Activated CD4-positive, CD25-positive, alpha-beta regulatory T cell treated with anti-CD3 and anti-CD28 coated beads, Interleukin-2, amount 50 U/mL, for 16 hours (primary cell): ENCODE measurements around the gene IL1RAPL1.

ENCODE experiments used
- DNase-seq: peaks from one replicate; pipeline ENCODE4 v3.0.0-alpha.2; 2020; ENCODE audit warnings: low read depth, low spot score

Gene IL1RAPL1

DNA sequence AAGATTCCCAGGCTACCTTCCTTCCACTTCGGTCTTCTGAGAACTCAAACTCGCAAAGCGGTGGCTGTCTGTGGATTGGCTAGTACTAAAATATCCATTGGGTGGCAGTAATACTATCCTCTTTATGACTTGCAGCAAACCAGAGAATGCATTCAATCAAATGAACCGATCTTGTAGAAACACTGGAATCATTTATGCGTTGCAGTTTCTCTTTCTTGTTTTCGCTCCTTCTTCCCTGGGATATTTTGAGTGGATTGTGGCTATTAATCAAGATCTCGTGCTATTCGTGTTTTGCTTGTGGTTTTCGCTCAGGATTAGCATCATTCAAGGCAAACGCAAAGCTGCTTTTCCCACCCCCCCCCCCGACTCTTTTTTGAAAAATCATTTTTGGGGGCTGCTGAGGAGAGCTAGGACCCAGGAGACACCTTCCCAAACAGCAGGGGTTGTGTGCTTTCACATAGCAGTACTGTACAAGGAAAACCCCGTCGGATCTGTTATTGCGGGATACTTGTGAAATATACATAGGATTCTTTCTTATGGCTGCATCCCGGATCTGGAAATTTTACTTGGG, at the start of gene IL1RAPL1:
TSS of gene IL1RAPL1 (plus strand) at position 466 of the 571 bp plus-strand sequence.
- DNase-seq = no peak

DNA sequence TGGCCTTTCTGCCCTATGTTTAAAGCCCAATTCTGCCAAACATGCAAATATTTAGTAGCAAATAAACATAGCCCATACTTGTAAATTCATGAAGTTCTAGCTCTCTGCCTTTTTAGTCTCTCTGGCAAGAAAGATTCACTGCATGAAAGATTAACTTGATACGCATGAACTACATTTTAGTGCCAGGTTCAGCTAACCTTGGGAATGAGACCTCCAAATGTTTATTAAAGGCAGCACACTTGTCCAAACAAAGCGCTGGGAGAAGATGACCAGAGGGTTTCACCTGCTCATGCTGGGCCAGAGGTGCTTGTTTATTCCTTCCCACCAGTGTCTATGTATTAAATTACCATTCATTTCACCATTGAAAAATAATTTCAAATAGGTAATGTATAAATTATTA, 44.5 kb upstream of the IL1RAPL1 start:
- DNase-seq = no peak

DNA sequence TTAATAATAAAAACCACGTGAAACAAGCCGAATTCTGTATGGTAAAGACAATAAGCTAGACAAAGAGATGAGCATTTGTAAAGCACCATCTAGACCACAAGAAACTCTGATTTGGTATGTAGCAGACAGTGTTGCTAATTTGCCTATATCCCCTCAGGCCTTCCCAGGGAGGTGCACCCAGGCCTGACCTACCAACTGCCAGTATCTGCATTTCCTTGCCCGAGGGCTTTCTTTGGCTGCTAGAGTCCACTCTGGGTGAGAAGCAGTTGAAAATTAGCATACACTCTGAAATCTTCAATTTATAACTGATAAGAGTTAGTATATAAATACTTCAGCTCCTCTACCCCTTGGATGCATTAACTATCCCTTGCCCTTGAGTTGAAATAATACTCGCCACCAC, 37.4 kb upstream of the IL1RAPL1 start:
- DNase-seq = no peak

DNA sequence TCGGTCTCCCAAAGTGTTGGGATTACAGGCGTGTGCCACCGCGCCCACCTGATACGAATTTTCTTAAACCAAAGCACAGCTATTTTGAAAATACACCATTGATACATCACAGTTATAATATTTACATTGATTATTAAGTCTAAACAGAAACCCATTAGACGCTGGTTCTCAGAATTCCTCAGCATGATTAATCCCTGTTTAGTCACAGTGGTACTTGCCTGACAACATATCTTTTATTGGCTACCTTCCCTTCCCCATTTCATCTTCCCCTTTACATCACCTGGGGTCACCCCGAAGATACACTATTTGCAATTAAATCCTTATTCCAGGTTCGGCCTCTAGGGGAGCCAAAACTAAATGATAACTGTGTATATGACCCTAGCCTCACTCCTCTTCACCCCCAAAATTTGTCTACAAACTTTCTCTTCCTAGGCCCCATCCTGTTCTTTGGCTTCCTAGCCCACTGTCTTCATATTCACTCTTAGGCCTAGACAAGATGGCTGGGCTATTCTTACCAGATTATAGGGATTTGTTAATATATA, 36.8 kb upstream of the IL1RAPL1 start:
- no peak for DNase-seq

DNA sequence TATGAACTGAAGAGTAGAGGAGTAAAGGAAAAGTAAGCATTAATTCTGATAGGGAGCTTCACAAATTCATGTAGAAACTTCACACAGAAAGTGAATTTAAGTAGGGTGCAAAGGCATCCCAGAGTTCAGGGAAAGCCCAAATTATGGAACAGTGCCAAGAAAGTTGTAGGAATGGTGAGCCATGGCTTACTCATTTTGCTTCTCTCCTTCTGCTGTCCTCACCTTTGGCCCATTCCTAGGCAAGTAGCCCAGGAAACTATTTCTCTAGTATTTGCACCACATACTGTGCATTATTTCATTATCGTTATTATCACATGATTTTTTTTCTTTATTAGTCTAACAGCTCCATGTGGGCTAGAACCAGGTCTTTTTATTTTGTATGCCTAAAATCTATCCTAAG, 34.9 kb upstream of the IL1RAPL1 start:
- DNase-seq = no peak

DNA sequence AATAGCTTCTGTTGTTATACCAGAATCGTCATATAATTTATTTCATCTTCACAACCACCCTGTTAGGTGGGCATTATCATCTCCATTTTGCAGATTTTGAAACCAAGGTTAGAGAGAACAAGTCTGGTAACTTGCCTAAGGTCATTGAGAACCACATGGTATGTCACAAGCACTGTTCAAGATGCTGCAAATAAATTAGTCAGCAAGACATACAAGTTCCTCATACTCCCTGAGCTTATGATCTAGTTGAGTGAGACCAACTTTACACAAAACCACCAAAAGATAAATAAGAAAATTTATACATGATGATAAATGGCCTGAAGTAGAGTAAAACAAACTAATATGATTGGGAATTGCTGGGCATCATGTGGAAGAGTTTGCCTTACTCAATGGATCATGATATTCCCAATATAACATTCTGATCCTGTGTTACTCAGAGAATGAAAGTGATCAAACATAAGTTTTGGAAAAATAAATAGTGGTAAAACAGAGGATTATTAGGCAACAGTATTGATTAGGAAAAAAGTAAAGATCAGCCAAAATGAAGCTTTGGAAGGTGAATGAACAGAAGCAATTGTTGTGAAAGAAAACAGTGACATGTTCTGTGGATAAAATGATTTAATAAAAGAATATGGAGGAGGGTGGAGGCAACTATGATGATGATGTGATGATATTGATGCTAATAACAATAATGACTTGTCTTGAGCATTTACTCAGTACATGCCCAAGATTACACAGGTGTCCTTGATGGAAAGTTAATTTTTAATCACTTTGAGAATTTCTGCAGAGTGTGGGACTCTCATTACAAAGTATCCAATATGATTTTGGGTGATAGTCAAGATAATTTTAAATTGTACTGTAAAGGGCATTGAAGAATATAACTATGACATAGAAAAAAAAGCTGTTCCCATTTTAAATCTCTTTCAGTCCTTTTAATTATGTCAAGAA, 34.1 kb upstream of the IL1RAPL1 start:
- DNase-seq = no peak

DNA sequence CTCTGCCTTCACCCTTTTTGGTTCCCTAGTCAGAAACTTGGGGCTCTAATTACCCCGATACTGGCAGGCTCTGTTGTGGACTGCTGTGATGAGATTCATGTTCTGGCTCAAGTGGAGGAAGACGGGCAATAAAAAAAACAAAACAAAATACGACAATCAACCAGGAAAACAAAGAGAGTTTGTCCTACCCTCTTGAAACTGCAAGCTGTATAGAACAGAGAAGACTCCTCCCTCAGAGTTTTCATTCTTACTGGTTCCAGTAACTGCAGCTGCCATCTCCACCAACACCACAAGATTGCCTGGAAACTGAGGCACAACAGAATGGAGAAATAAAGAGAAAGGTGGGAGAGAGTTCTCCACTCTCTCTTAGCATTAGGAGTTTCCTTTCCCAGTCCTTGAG, 11.1 kb upstream of the IL1RAPL1 start:
- DNase-seq = no peak

DNA sequence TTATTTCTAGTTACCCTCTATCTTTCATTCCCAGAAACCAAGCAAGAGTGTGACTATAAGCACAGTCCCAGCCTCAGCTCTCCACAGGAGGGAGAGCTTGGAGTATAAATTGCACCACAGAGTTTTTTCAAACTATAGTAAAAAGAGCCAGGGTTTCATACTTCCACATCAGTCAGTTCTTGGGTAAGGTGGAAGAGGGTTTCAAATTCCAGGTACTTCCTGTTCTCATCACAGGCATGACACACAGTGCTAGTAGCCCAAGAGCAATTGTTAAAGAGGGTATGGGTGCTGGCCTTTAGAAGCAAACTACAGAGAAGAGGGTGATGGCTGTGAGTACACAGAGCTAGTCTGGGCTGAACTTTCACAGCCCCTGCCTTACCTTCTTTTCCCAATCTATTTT, 5.7 kb upstream of the IL1RAPL1 start:
- DNase-seq = no peak

DNA sequence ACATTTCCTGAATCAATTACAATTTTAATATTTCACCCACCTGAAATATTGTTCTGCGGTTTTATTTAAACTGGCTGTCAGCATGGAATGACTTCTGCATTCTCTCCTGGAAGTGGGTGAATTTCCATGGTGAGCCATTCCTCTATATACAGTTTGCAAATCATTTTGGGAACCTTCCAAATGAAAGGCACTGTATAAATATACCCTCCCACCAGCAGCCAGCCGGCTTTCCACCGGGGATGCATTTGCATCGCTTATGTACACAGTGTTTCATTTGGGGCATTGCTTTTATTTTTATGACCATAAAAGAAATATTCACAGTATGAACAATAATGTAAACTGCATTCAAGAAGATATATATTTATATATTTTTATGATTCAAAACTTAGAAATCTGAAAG, 4.7 kb upstream of the IL1RAPL1 start:
- DNase-seq = no peak

DNA sequence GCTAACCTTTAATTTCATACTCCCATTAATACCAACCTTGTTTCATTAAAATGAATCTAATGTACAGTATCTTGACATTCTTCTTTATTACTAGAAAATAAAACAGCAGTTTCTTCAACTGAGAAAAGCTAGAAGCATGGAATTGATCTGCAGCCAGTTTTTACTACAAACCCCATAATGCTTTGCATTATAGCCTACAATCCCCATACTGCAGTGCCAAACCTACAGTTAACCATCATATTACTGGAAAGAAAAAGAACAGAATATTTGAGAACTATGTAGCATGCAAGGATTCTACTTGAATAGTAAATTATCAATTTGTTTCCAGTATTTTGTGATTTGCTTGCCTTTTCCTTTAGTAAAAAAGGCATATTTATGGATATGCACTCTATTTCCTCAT, 3.2 kb upstream of the IL1RAPL1 start:
- DNase-seq = no peak

DNA sequence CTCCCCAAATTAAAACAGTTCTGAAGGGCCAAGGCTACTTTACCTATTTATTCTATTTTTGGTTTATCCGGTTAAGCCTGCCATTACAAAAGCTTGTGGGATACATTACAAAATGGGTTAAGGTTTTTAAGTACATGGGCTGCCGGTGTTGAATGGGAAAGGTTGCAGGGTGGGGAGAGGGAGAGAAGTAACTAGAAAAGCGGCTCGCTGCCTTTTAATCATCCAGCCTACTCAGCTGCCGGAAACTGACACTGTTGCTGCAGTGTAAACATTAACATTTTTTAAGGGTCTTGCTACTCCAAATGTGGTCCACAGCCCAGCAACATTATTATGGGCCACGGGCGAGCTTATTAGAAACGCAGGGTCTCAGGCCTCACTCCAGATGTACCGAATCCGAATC, 1.5 kb upstream of the IL1RAPL1 start:
- no peak for DNase-seq

DNA sequence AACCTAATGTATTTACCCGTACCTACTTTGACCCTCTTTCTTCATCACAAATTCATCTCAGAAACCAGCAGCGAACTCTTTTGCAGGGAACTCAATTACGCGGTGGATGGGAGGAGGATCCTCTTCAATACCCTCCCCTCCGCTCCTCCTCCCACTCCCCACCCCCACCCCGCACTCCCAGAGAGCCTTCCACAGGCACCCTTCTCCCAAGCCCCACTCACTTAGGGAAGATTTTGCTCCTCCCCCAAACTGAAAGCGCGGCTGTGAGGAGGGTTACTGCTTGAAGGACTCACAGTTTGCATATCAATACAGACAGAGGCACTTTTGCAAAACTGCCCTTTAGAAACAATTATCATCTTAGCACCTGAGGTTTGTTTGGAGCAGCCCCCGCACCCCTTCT, 960 bp upstream of the IL1RAPL1 start:
- DNase-seq = no peak

DNA sequence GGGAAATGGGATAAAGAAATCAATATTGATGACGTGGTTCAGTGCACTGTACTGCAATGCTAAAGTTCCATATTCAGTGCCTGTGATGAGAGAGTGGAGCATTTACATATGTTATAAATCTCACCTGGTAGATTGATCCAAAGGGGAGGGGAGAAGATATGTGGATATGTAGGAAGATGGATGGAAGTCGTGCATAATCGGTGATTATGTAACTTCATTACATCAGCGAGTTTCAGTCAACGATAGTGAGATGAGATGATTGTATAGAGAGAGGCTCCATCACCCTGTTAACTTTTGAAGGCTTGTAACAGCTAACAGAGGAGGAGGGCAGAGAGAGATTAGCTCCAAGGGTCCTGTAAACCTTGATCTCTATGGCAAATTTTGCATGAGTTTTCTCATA, 1.8 kb downstream of the IL1RAPL1 start:
- DNase-seq = no peak

DNA sequence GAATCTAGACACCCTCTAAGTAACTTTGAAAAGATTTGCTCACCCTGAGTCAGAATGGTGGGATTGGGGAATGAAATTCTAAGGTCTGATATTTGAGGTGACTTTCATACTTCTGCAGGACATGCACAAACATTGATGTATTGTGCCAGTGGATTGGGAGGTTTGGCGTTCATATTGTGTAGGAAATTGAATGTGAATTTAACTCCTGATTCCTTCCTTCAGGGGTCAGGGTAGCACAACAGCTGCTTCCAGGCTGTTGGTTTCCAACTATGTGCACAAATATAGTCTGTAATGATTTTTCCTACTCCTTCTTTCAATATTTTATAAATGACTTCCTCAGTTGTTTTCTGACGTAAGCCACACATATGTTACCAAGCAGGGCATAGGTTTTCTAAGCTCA, 3.1 kb downstream of the IL1RAPL1 start:
- DNase-seq = no peak

DNA sequence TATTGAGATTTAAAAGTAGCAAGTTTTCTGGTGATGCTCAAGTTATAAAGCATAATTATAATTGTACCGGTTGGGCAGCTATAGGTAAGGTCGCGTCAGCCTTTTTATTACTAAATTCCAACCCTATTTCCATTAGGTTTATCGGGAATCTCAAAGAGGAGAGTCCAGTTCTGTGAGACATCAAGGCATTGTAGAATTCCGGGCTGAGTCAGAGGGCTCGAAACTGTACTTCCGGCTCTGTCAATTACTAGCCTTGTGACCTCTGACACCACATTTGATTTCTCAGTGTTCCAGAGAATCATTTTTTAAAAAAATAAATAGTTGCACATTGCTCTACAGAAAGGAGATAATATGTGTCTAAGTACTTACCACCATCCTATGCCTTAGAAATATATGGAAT, 4.3 kb downstream of the IL1RAPL1 start:
- DNase-seq = no peak

DNA sequence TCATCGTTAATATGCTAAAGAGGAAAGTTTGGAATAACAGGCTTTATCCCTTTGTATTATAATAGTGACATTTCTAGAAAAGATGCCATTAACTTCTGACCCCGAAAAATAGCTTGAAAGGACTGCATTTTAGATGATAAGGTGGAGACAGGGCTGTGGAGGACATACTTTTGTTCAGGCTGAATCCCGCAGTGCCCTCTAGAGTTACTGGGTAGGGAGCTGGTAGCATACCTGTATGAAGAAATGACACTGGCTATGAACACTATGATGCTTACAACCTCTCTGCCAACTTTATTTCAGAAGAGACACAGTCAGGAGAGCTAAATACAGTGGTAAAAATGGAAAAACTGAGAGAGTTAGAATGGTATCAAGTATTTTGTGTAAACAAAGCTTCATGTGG, 8.1 kb downstream of the IL1RAPL1 start:
- DNase-seq = no peak

DNA sequence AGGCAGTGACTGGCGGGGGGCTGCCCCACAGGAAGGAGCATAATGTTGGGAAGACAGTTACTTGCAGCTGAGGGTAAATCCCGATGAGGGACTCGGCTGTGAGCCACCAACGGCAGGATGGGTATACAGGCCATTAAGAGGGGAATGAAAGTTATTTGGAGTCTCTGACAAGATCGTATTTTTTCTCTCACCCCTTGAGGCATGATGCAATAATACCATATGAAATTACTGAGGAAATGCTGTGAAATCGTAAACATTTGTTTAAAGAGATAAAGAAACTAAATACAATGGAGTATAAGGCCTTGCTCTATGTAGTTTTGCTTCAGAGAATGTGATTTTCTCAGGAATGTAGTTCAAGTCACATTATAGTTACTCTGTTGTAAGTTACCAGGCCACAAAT, 12.7 kb downstream of the IL1RAPL1 start:
- DNase-seq = no peak

DNA sequence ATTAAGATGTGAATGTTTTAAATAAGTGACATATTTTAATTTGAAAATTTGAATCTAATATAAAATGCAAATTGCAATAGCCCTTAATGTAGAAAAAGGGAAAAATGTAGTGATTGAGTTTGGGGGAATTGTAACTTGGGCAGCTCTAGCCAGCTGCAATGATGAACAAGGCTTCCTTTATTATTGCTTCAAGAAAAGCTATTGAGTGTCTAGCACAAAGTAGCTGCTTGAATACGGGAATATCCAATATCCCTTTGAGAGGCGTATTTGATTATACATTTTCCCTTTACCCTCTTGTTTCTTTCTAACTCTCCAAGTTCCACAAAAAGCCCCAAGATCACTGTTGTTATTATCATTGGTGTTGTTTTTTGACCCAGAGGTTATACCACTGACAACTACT, 21.8 kb downstream of the IL1RAPL1 start:
- DNase-seq = no peak

DNA sequence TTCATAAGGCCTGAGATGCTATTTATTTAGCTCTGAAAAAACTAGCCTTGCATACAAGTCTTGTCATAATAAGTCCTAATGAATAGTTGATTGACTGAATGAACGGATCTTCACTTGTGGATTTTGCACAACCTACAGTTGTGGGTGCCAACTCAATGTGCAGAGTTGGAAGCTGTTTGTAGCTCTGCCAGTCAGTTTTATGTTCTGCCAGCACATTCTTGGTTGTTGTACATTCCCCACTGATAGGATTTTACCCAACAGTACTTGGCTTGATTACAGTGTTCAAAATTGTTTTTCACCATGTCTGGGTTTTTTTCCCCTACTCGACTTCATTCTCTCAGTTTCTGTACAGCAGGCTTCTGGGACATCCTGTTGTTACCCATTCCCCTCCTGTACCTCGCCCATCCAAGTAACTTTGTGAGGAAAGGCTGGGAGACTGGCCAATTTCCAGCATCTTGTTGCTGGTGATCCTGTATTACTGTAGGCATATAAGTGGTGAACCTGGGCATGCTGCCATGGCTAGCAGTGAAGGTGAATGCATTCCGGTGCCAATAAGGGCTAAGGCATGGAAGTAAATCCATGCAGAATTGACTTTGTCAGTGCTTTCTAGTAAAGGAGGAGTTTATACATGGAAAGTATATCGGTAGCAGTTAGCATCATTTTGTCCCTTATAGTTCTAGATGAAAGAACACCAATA, 22.8 kb downstream of the IL1RAPL1 start:
- no peak for DNase-seq

DNA sequence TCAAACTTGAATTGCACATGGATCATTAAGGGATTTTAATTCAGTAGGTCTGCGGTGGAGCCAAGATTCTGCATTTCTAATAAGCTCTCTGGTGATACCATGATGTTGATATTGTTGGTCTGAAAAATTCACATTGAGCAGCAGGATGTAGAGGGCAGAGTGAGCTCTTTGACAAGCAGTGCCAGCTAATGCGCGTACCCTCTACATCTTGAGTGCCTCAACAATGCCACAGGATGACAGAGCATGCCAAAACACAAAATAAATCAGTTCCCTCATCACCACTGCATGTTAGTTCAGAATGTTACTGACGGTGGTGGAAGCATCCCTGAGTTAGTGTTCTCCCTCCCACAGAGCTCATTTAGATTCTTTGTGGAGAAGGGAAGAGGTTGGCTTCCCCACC, 23.5 kb downstream of the IL1RAPL1 start:
- DNase-seq = no peak

DNA sequence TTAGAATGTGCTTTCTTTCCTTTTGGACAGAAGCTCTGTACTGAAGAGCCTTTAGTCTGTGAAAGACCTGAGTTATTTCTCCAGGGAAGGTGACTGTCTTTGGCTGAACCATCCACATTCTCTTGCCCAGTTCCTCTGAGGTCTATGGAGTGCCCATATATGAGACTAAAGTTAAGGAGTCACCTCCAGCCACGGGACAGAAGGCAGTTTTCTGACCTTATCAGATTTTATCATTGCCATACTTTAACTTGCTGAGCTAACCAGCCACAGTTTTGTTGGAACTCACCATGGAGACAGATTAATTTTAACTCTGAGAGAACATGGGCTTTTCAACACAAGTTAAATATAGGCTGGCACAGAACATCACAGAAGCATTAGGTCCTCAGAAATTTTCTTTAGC, 26.3 kb downstream of the IL1RAPL1 start:
- no peak for DNase-seq

DNA sequence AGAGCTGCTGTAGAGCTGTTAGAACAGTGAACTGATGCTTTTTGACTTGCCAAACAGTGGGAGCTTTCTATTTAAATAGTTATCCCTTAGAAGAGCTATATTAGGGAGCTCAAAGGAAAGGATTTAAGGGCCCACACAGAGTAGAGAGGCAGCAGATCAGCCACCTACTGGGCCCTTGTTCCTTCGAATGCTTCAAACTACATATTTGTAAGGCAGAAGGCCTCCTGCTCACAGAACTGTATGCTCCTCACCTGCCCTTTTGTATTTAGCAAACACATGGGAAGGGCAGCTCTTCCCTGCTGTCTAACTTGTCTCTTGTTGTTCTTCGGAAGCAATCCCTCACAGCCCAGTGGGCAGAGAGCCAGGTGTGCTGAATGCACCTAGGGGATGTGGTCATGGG, 38.0 kb downstream of the IL1RAPL1 start:
- DNase-seq = no peak

DNA sequence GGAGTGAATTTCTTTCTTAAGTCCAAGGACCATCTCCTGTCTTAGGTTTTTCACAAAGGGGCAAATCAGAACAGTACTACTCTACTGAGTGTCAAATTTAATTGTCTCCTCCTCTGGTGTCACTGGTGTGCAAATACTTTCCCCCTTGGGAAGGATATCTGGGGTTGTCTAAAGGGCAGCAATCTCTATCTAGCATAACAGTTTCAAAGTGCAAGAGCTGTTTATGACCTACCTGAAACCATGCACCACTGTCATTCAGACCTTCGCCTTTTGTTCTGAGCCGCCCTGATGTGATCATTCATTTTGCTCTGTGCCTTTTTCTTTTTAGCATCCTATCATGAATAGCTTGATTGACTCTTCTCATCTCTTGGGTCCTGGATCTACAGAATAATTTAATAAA, 39.3 kb downstream of the IL1RAPL1 start:
- DNase-seq = no peak
